Measurements from ENCODE around the gene SAMD15. TPM values are rescaled to one million over a fixed set of nuclear protein-coding genes. Genes with fewer than 3 reads are reported as not detected.
"Not testable (repeated sequence)": the region's sequence is repeated elsewhere in the genome, so short reads cannot be mapped to it uniquely, and the experiment has no call there.

SAMD15 gene
- total RNA-seq, 4 donors from 2014 or later = under 0.01 to 3.1 (median 0.55) TPM; not detected in 1

DNA sequence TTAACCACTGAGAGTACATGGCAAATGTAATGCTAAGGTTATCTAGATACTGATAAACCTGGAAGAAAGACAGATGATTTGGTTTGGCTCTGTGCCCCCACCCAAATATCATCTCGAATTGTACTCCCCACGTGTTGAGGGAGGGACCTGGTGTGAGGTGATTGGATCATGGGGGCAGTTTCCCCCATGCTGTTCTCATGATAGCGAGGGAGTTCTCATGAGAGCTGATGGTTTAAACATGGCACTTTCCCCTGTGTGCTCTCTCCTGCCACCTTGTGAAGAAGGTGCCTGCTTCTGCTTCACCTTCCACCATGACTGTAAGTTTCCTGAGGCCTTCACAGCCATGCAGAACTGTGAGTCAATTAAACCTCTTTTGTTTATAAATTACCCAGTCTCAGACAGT, 32.0 kb downstream of the SAMD15 start:
- Histone ChIP-seq H3K36me3 (no peaks in the 10 kb centered on the region), H3K27ac (no peak overlapping the region), H3K27me3 (no peaks in the 10 kb centered on the region), H3K4me1 (no peaks in the 10 kb centered on the region), H3K4me3 (no peak overlapping the region), H3K9me3 (no peaks in the 10 kb centered on the region)
- no peak for DNase-seq
- TF ChIP-seq, protein P1, sequence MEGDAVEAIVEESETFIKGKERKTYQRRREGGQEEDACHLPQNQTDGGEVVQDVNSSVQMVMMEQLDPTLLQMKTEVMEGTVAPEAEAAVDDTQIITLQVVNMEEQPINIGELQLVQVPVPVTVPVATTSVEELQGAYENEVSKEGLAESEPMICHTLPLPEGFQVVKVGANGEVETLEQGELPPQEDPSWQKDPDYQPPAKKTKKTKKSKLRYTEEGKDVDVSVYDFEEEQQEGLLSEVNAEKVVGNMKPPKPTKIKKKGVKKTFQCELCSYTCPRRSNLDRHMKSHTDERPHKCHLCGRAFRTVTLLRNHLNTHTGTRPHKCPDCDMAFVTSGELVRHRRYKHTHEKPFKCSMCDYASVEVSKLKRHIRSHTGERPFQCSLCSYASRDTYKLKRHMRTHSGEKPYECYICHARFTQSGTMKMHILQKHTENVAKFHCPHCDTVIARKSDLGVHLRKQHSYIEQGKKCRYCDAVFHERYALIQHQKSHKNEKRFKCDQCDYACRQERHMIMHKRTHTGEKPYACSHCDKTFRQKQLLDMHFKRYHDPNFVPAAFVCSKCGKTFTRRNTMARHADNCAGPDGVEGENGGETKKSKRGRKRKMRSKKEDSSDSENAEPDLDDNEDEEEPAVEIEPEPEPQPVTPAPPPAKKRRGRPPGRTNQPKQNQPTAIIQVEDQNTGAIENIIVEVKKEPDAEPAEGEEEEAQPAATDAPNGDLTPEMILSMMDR (IDR thresholded peaks at IDR 0.05) = no peak
- no peak for TF ChIP-seq POLR2A (IDR thresholded peaks at IDR 0.05)
- intact Hi-C loops (cut with DNase I; ENCODE audit: low total_unique reads) = no loop called here

DNA sequence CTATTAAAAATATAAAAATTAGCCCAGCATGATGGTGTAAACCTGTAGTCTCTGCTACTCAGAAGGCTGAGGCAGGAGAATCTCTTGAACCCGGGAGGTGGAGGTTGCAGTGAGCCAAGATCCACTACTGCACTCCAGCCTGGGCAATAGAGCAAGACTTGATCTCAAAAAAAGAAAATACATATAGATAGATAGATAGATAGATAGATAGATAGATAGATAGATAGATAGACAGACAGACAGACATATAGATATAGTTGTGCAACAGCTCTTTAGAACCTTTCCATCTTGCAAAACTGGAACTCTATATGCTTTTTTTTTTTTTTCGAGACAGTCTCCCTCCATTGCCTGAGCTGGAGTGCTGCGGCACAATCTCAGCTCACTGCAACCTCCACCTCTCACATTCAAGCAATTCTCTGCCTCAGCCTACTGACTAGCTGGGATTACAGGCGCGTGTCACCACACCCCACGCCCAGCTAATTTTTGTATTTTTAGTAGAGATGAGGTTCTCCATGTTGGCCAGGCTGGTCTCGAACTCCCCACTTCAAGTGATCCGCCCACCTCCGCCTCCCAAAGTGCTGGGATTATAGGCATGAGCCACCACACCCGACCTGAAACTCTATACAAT, 38.3 kb downstream of the SAMD15 start:
- H3K27ac ChIP-seq; intact Hi-C loops (cut with DNase I; ENCODE audit: low total_unique reads); H3K4me1 ChIP-seq; H3K36me3 ChIP-seq; H3K4me3 ChIP-seq; DNase-seq; H3K27me3 ChIP-seq: not testable (repeated sequence)
- H3K9me3 ChIP-seq = peaks cover 0 to 10% of the 10 kb centered on the region in 2 donors

DNA sequence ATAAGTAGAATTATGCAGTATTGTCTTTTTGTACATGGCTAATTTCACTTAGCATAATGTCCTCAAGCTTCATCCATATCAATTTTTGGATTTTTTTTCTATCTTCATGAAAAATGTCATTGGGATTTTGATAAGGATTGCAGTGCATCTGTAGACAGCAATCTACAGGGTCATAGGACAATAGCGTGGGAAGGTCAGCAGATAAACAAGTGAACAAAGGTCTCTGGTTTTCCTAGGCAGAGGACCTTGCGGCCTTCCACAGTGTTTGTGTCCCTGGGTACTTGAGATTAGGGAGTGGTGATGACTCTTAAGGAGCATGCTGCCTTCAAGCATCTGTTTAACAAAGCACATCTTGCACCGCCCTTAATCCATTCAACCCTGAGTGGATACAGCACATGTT, 38.9 kb downstream of the SAMD15 start:
- H3K4me3 ChIP-seq; H3K27me3 ChIP-seq; H3K27ac ChIP-seq; DNase-seq; intact Hi-C loops (cut with DNase I; ENCODE audit: low total_unique reads); H3K36me3 ChIP-seq; H3K4me1 ChIP-seq: not testable (repeated sequence)
- peaks cover 0 to 14% of the 10 kb centered on the region in 2 donors for H3K9me3 ChIP-seq

DNA sequence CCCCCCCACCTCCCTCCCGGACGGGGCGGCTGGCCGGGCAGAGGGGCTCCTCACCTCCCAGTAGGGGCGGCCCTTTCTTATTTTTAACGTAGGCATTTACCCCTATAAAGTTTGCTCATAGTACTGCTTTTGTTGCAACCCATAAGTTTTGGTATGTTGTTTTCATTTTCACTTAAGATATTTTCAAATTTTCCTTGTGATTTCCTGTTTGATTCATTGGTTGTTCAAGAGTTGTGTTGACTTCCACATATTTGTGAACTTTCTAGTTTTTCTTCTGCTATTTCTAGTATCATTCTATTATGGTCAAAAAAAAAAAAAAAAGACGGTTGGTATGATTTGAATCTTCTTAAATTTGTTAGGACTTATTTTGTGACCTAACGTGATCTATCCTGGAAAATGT, 39.7 kb downstream of the SAMD15 start:
- no peak for TF ChIP-seq POLR2A (IDR thresholded peaks at IDR 0.05)
- TF ChIP-seq, protein P1 (IDR thresholded peaks at IDR 0.05) = no peak
- H3K9me3 ChIP-seq = peaks cover 0 to 14% of the 10 kb centered on the region in 2 donors
- intact Hi-C loops (cut with DNase I; ENCODE audit: low total_unique reads) = no loop called here
- H3K4me1 ChIP-seq = no peaks in the 10 kb centered on the region
- no peak overlapping the region for H3K4me3 ChIP-seq
- H3K36me3 ChIP-seq = no peaks in the 10 kb centered on the region
- no peak overlapping the region for H3K27ac ChIP-seq
- H3K27me3 ChIP-seq = no peaks in the 10 kb centered on the region
- DNase-seq = no peak

DNA sequence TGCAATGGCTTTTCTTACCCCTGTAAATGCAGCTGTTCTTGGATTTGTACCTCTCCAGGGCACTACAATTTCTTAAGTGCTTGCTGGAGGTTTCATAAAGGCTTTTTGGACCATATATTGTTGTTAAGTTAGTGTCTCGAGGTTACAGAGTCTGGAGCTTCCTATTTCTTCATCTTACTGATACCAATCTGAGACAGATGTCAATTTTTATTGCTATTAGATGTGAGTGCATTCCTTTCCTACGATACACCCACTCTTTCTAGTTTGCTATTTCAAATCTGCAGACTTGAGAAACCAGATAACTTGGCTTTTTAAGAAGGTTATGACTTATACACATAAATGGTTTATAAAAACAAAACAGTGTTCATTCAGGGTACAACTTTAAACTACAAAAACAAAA, 44.0 kb downstream of the SAMD15 start:
- H3K27me3 ChIP-seq = no peaks in the 10 kb centered on the region
- no peak for DNase-seq
- H3K36me3 ChIP-seq = no peaks in the 10 kb centered on the region
- H3K4me1 ChIP-seq = no peaks in the 10 kb centered on the region
- intact Hi-C loops (cut with DNase I; ENCODE audit: low total_unique reads) = no loop called here
- H3K9me3 ChIP-seq = peaks cover 0 to 14% of the 10 kb centered on the region in 2 donors
- no peak for TF ChIP-seq POLR2A (IDR thresholded peaks at IDR 0.05)
- TF ChIP-seq, protein P1 (IDR thresholded peaks at IDR 0.05) = no peak
- H3K27ac ChIP-seq = no peak overlapping the region
- H3K4me3 ChIP-seq = no peak overlapping the region

DNA sequence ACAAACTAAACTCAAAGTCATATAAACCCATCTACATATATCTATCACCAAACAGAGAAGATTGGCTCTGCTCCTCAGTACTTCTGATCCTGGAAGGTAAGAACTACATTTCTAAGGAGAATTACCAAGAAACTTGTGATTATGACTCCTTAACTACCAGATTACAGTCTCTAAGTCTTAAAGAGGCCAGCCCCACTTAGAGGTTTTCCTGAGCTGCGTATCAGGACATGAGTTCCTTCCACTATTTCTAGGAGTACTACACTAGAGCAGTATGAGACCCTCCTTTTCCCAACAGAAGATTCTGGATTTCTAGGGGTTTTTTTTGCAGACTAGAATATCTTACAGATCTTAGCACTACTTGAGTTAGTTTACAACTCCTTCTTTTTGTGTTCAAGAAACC, 46.2 kb downstream of the SAMD15 start, which contains the start of gene NOXRED1:
Gene NOXRED1 (minus strand): TSS at position 101 of the 400 bp plus-strand sequence. CDS start 634 bp downstream, outside the sequence.
- Histone ChIP-seq H3K27me3 (no peaks in the 10 kb centered on the region), H3K9me3 (peaks cover 0 to 14% of the 10 kb centered on the region in 2 donors), H3K27ac (no peak within 1 kb of the TSS), H3K36me3 (no peaks in the 10 kb centered on the region), H3K4me1 (no peaks in the 10 kb centered on the region), H3K4me3 (no peak within 1 kb of the TSS)
- intact Hi-C loops (cut with DNase I; ENCODE audit: low total_unique reads) = no loop called here
- TF ChIP-seq, protein P1 (IDR thresholded peaks at IDR 0.05) = no peak
- no peak for TF ChIP-seq POLR2A (IDR thresholded peaks at IDR 0.05)
- no peak for DNase-seq
